Measurements from ENCODE around the gene ST7L.

The ST7L gene

DNA sequence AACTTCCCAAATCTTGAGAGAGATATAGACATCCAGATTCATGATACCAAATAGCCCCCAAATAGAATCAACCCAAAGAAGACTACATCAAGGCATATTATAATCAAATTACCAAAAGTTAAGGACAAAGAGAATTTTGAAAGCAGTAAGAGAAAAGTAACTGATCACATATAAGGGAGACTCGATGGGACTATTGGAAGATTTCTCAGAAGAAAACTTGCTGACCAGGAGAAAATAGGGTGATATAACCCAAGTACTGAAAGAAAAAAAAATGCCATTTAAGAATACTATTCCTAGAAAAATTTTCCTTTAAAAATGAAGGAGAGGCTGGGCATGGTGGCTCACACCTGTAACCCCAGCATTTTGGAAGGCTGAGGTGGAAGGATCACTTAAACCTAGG, 140.6 kb downstream of the ST7L start:
- Histone ChIP-seq H3K27me3 (ENCODE audit: control insufficient read depth in 1 of 2, insufficient read depth in 2 of 2, low read length in 2 of 2) (no peaks in the 10 kb centered on the region), H3K27ac (ENCODE audit: low read depth, low read length) (no peak overlapping the region), H3K9me3 (ENCODE audit: control insufficient read depth in 1 of 2, low read length in 2 of 2) (peaks cover 10 to 11% of the 10 kb centered on the region in 2 donors), H3K9ac (ENCODE audit: low read depth in 1 of 2, low read length in 2 of 2) (no peak overlapping the region), H3K4me3 (ENCODE audit: low read depth in 1 of 2, low read length in 2 of 2) (no peak overlapping the region), H3K4me1 (ENCODE audit: control insufficient read depth in 1 of 2, insufficient read depth in 2 of 2, low read length in 2 of 2) (no peaks in the 10 kb centered on the region), H3K36me3 (ENCODE audit: control insufficient read depth in 1 of 2, insufficient read depth in 2 of 2, low read length in 2 of 2) (no peaks in the 10 kb centered on the region)

- peaks cover 10 to 11% of the 10 kb centered on the region in 2 donors for H3K9me3 ChIP-seq (ENCODE audit: control insufficient read depth in 1 of 2, low read length in 2 of 2)
- H3K27ac ChIP-seq (ENCODE audit: low read depth, low read length), result no peak overlapping the region
- no peak overlapping the region for H3K4me3 ChIP-seq (ENCODE audit: low read depth in 1 of 2, low read length in 2 of 2)
- H3K36me3 ChIP-seq (ENCODE audit: control insufficient read depth in 1 of 2, insufficient read depth in 2 of 2, low read length in 2 of 2), result no peaks in the 10 kb centered on the region
- no peak overlapping the region for H3K9ac ChIP-seq (ENCODE audit: low read depth in 1 of 2, low read length in 2 of 2)
- no peaks in the 10 kb centered on the region for H3K27me3 ChIP-seq (ENCODE audit: control insufficient read depth in 1 of 2, insufficient read depth in 2 of 2, low read length in 2 of 2)
- H3K4me1 ChIP-seq (ENCODE audit: control insufficient read depth in 1 of 2, insufficient read depth in 2 of 2, low read length in 2 of 2), result no peaks in the 10 kb centered on the region
These were observed 141.4 kb downstream of the ST7L start for GRCh38 chr1:112477550-112477949.

Data from duodenal mucosa (tissue), 2 donors.